HG03558 (cell line): ENCODE data around the gene BPIFB3.
"Not testable (repeated sequence)": the region's sequence is repeated elsewhere in the genome, so short reads cannot be mapped to it uniquely, and the experiment has no call there.

Experiments used
- ATAC-seq: cut with Tn5 transposase; IDR thresholded peaks from one replicate; pipeline ENCODE4 v1.9.1; 2021; ENCODE audit warnings: moderate number of reproducible peaks; ENCODE audit not compliant: unreplicated experiment; ENCODE audit errors: extremely low read depth

The BPIFB3 gene

DNA sequence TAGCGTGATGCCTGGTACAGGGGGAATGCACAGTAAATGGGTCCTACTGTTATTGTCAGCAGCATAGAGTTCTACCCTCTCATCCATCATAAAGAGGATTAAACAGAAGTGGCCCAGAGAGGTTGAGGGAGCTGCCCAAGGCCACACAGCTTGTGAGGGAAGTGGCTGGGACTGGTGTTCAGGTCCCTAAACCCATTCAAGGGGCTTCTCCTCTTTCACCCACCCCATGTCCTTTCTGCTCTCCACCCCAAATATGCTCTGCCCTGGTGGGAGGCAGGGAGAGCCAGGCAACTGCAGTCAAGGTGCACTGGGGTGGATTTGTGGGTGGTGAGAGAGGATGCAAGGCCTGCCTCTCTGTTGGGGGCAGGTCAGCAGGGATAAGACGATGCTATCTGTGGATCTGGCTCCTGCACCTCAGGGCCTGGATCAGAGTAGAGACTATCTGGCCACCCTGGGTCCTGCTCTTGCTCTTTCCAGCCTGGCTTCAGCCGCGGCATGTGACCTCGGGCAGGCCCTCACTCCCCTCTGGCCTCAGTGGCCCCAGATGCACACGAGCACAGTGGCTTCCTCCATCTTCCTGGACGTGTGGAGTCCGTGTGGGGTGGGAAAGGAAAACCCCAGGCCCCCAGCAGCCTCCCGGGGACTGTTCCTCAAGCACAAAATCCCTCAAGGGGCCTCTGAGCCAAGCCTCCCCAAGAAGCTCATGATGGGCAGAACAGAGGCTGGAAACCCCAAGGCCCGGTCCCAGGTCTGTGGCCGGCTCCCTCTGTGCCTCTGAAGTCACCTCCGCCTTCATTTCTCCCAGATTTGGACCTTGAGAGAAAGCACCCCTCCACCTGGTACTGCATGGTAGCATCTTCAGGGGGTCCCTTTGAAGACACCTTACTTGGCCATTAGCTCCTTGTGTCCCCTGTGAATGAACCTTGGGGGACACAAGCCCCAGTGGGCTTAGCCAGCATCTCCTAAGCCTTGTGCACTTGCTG is 25.6 kb upstream of the BPIFB3 start:
- ATAC-seq = no peak

DNA sequence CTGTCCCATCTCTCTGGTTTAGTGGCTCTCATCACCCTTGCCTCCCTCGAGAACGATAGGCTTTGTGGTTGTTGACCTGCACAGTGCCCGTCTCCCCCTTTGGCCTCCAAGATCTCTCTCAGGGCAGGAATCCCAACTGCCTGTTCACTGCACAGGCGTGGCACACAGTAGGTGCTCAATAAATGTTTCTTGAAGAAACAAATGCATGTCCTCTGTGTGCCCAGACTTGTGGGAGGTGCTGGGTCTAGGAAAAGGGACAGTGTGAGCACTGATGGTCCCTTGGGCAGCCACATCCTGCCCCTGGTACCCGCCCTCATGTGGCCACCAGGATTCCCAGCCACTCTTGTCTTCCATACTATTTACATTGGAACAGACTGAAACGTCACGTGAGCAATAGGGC is 24.8 kb upstream of the BPIFB3 start:
- no peak for ATAC-seq

DNA sequence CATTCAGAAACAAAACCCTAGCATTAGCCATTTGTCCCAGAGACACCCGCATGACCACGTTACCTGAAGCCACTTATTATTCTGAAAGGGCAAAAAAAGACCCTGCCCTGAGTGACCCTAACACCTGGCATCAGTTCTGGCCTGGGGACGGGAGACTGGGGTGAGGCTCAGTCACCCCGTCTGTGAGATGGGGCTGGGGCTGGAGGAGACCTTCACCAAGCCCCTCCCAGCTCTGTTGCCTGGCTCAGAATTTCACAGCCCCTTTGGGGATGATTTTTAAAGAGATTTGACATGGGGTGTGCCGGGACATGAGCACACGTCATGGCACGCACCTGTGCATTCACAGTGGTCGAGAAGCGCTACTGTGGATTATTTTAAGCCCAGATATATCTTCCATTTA is 23.6 kb upstream of the BPIFB3 start:
- no peak for ATAC-seq

DNA sequence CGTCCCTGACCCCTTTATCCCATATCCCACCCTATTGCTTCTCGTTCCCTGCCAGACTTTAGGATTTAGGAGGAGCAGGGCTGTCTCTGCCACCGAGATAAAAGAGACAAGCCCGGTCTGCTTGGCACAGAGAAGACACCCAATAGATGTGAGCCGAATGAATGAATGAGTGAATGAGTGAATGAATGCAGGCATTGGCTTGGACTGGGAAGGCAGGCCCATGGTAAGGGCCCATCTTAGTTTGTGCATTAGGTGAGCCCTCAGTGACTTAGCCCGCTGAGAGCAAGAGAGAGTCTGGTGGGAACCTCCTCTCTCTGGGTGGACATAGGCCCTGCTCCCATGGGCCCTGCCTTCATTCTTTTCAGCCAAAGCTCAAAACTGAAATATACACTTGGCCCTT is 23.1 kb upstream of the BPIFB3 start:
- no peak for ATAC-seq

DNA sequence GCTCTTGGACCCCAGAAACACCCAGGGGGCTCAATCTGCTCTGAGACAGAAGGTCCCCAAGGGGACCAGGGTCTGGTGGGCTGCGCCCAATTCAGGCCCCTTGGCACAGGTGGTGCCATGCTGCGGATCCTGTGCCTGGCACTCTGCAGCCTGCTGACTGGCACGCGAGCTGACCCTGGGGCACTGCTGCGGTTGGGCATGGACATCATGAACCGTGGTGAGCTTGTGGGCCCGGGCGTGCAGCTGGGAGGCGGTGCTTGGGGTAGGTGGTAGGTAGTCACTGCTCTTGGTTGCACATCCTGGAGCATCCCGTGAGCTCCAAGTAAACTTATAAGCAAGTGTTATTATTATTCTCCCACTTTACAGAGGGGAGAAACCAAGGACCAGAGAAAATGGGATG is 22.2 kb upstream of the BPIFB3 start, which contains the start of gene BPIFB6:
Gene BPIFB6, plus strand, starts transcription at position 118 of the 400 bp plus-strand sequence. Its CDS starts 0 bp downstream, at position 118.
- ATAC-seq = no peak

DNA sequence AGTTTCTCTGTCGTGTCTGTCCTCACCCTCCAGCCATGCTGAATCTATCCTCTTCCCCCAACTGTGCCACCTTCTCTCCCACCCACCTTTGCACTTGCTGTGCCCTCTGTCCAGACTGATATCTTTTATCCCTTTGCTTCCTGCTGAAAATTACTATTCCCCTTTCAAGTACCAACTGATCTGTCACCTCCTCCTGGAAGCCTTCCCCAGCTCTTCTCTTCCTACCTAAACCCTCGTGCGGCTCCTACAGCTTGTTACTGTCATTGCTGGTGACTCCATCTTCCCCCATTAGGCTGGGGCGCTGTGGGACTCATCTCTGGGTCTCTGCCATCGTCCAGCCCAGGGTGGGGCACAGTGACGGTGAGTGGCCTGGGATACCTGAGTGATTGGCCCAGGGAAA is 21.1 kb upstream of the BPIFB3 start:
- ATAC-seq = no peak

DNA sequence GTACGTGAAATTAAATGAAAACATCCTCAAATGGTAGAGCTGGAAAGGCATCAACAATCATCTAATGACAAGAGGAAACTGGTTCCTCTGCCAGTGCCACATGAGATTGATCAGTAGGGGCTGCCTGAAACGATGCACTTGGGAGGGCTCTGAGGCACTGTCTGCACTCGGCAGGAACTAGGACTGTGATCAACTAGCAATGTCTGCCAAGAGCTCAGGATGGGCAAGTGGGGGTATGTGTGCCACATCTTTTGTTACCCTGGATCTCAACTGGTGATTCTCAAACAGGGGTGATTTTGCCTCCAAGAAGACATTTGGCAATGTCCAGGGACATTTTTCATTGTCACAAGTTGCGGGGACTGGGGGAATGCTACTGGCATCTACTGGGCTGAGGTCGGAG is 20.3 kb upstream of the BPIFB3 start:
- ATAC-seq = no peak

DNA sequence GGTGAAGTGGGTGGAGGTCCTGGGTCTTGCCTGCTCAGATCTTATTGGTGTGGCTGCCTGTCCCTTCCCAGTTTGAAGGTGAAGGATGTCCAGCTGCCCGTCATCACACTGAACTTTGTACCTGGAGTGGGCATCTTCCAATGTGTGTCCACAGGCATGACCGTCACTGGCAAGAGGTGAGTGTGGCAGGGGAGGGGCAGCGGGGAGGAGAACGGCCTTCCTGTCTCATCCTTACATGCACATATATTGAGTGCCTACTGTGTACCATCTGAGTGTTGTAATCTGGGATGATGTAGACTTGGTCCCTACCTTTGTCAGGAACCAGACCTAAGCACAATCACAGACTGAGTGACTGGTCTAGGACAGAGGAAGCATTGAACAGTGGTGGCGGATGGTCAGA is 19.6 kb upstream of the BPIFB3 start:
- no peak for ATAC-seq

DNA sequence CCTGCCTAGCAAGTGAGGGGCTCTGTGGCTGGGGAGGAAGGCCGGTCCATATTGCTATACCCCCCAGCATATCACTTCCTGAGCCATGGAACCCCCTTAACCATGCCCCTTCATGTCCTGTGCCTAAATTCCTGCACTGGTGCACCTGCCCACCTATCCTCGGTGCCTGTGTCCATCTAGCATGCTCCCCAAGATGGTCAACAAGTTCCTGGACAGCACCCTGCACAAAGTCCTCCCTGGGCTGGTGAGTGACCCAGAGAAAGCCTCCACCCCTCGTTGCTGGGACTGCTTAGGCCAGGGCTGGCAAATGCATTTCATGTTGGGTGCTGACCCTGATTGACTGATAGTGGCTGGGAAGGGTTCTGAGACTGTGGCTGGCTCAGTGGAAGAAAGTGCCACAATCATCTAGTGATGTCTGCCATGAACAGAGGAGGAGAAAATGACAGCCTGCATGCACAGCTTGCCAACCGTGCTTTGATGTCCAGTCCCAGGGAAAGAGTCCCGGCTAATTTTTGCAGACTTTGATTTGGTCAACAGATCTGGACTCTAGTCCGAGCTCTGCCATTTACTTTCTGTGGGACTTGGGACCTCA is 18.7 kb upstream of the BPIFB3 start:
- ATAC-seq = no peak

DNA sequence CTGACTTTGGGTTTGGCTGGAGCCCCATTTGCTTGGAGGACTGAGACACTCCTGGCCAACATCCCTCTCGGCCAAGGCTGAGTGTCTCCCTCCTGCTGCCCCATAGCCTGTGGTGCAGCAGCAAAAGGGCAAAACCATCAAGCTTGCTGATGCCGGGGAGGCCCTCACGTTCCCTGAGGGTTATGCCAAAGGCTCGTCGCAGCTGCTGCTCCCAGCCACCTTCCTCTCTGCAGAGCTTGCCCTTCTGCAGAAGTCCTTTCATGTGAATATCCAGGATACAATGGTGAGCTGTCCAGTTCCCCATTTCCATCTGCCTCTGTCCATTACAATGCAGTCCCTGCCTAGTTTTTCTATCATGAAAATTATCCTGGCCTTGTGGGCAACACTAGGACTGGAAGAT is 16.2 kb upstream of the BPIFB3 start:
- no peak for ATAC-seq

DNA sequence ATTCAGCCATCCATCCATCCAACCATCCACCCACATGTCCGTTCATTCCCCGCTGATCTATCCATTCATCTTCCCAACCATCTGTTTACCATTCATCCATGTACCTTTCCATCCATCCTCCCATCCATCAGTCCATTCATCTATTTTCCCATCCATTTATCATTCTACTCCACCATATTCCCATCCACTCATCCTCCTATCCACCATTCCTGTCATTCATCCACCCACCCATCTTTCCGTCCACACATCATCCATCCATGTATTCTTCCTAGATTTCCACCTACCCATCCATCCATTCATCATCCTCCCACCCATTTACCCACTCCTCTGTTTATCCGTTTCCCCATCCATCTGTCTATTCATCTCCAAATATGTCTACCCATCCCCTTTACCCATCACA is 15.5 kb upstream of the BPIFB3 start:
- no peak for ATAC-seq

DNA sequence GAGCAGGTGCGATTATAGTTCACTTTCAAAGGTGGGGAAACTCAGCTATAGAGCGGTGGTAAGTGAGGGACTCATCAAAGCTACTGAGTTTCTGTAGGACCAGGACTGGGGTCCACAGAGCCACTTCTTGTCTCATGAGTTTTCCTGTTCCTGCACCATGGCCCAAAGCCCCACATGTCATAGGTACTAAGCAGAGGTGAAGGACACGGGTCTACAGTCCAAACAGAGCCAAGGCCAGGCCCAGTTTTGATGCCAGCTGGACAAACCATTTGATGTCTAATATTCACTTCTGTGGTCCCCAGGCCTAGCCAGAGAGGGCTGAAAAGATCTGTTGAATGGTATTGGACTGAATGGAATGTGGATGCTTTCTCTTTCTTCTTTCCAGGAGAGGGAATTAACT is 11.3 kb upstream of the BPIFB3 start:
- ATAC-seq = no peak

DNA sequence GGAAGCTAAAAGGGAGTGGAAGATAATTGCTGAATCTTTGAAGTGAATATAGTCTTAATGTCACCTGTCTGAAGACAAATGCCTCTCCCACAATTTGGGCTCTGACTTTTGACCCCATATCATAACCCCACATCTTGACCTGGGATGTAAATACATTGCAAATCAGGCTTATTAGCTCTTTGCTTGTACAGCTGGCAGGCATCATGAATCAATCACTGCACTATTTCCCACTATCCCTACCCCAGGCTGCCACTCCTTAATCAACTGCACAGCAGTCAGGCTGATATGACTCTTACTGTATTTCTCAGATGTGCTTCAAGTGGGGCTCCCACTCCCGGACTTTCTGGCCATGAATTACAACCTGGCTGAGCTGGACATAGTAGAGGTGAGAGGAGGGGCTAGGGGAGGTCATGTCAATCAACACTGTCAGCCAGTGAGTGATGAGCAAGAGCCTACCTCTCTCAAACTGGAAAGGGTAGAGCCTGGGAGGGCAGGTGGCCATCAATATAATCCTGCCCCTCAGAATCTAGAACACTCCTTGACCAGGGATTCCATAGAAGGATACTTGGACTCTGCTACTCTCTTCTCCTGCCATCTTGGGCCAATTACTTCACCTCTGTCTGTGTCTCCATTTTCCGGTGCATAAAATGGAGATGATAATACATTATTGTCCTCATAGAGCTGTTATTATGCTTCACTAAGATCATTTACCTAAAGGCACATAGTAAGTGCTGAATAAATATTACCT is 10.5 kb upstream of the BPIFB3 start:
- ATAC-seq = no peak

DNA sequence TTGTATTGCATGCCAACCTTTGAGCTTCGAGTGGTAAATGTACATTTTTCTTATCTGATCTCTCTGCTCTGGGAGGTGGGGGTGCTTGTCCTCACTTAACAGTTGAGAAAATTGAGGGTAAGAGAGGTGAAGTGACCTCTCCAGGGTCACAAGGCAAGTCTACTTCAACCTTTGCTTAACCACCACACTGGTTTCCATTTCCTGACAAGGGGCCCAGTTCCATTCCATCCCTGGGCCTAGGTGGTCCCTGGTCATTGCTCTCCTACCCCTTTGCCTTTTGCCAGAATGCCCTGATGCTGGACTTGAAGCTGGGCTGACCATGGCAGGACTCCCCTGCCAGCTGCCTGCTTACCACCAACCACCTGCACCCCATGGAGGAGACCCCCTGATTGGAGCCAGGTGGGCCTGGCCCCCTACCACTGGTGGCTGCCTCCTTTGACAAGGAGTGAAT is 9.9 kb upstream of the BPIFB3 start:
- ATAC-seq = no peak

DNA sequence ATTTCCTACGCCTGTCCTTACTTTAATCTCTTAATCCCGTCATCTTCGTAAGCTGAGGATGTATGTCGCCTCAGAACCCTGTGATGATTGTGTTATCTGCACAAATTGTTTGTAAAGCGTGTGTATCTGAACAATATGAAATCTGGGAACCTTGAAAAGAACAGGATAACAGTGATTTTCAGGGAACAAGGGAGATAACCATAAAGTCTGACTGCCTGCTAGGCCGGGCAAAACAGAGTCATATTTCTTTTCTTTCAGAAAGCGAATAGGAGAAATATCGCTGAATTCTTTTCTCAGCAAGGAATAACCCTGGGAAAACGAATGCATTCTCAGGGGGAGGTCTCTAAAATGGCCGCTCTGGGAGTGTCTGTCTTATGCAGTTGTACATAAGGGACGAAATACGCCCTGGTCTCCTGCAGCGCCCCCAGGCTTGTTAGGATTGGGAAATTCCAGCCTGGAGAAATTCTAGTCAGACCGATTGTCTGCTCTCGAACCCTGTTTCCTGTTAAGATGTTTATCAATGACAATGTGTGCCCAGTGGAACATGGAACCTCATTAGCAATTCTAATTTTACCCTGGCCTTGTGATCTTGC is 8.5 kb upstream of the BPIFB3 start:
- not testable (repeated sequence) for ATAC-seq

DNA sequence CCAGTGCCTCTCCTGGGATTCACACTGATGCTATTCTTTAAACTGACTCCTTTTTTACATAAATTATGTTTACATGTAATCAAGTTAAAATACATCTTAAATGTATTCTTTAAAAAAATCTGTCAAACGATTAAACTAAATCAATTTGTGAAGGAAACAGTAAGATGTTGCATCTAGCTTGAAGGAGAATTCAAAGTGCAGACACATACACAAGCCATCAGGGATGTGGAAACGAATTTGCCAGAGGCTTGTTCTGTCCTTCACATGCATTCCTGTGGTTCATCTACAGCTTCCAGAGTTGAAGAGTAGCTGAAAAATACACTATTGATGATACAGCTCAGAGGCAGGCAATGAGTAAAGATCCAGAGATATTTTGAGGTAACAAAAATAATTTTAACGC is 7.3 kb upstream of the BPIFB3 start:
- no peak for ATAC-seq

DNA sequence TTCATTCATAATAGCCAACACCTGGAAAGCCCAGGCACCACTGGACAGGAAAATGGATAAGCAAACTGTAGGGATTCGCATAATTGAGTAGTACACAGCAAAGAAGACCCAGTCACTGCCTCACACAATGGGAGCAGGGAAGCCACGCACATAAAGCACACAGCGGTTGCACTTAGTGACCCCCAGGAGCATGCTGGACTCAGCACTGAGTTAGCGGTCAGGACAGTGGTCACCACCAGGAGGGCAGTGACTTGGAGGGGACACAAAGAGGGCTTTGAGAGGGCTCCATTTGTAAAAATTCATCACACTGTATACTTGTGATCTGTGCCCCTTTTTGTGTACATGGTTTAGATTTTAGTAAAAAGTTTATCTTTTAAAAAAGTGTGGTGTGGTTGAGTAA is 2.4 kb upstream of the BPIFB3 start:
- no peak for ATAC-seq

DNA sequence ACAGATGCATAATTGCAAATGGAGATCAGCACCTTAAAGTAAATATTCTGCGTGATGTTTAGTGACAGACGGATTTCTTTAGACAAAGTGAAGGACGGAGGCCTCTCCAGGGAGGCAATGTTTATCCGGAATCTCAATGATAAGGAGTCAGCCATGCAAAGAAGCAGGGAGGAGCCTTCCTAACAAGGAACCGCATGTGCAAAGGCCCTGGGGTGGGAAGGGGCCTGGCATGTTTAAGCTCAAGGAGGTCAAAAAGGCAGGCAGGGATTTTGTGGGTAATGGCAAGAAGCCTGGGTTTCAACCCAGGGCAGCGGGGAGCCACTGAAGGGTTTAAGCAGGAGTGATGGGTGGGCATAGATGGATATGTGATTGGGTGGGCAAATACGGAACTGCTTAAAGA is 678 bp downstream of the BPIFB3 start:
- ATAC-seq = no peak

DNA sequence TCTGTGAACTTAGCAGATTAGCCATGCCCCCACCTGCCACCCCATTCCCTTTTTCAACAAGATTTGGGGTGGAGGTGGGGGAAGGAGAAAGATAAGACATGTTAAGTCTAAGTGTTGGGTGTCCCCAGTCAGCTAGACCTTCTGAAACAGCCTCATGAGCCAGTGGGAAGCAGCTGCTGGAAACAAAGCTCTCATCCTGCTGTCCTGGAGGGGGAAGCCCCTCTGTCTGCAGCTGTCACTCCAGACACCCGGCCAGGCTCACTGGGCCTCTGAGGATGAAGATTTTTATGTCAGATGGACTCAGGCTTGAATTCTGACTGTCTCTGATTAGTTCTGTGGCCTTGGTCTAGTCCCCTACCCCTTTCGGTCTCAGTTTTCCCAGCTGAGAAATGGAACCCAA is 1.1 kb downstream of the BPIFB3 start:
- no peak for ATAC-seq

DNA sequence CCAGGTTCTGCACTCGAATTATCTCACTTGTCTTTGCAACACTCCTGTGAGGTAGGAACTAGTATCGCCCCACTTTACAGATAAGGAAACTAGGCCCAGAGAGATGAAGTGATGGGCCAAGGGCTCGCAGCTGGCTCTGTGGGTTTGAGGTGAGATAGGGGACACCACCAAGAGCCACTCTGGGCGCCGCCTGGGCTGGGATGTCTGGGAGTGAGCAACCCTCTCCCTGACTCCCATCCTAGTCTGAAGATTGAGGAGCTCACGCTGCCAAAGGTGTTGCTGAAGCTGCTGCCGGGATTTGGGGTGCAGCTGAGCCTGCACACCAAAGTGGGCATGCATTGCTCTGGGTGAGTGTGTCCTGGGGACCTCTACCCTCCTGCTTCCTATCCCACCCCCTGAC is 5.4 kb downstream of the BPIFB3 start:
- ATAC-seq = no peak
